ENCODE data around the gene UCP3.

The UCP3 gene

GRCh38 chr11:74005721-74006517 is 3.0 kb downstream of the UCP3 start:
- Histone ChIP-seq H4K8ac (ENCODE audit: low read depth, low read length) (no peak overlapping the region), H3K79me2 (ENCODE audit: control insufficient read depth, insufficient read depth, low read length) (no peaks in the 10 kb centered on the region), H2BK120ac (ENCODE audit: low read depth, low read length) (no peak overlapping the region), H3K4me2 (ENCODE audit: low read length) (no peak overlapping the region), H3K4me1 (ENCODE audit: control insufficient read depth, low read depth, low read length) (peaks cover 4% of the 10 kb centered on the region), H2BK5ac (ENCODE audit: low read length) (no peak overlapping the region), H3K4me3 (ENCODE audit: low read length) (no peak overlapping the region), H3K36me3 (ENCODE audit: control insufficient read depth, insufficient read depth, low read length) (no peaks in the 10 kb centered on the region), H3K9ac (ENCODE audit: low read length) (no peak overlapping the region), H2BK15ac (replicated peaks; ENCODE audit: low read depth) (no peak overlapping the region), H3K4ac (ENCODE audit: low read depth, low read length) (no peak overlapping the region), H3K56ac (ENCODE audit: low read length) (no peak overlapping the region), H3K23ac (ENCODE audit: low read length) (no peak overlapping the region), H4K5ac (ENCODE audit: low read length) (no peak overlapping the region), H2AK5ac (ENCODE audit: low read length) (no peak overlapping the region), H3K18ac (ENCODE audit: low read length) (no peak overlapping the region), H3K79me1 (ENCODE audit: low read length) (no peaks in the 10 kb centered on the region), H3K27ac (ENCODE audit: low read depth, low read length) (no peak overlapping the region), H3K27me3 (ENCODE audit: insufficient read depth, low read length, poor library complexity) (no peaks in the 10 kb centered on the region)
- WGBS (ENCODE audit: extremely low coverage, insufficient coverage, low lambda C conversion rate): no CpG with 5 or more reads among the region's 29 CpGs
- no peak for DNase-seq

GRCh38 chr11:74004759-74005615 is 3.9 kb downstream of the UCP3 start:
- H4K5ac ChIP-seq (ENCODE audit: low read length): no peak overlapping the region
- H3K27ac ChIP-seq (ENCODE audit: low read depth, low read length): no peak overlapping the region
- no peak for DNase-seq
- no peak overlapping the region for H3K18ac ChIP-seq (ENCODE audit: low read length)
- H3K4me1 ChIP-seq (ENCODE audit: control insufficient read depth, low read depth, low read length): no peaks in the 10 kb centered on the region
- H2BK15ac ChIP-seq (replicated peaks; ENCODE audit: low read depth): no peak overlapping the region
- H3K36me3 ChIP-seq (ENCODE audit: control insufficient read depth, insufficient read depth, low read length): no peaks in the 10 kb centered on the region
- H4K8ac ChIP-seq (ENCODE audit: low read depth, low read length): no peak overlapping the region
- WGBS (ENCODE audit: extremely low coverage, insufficient coverage, low lambda C conversion rate): no CpG with 5 or more reads among the region's 11 CpGs
- H3K23ac ChIP-seq (ENCODE audit: low read length): no peak overlapping the region
- H3K27me3 ChIP-seq (ENCODE audit: insufficient read depth, low read length, poor library complexity): no peaks in the 10 kb centered on the region
- no peak overlapping the region for H3K4me2 ChIP-seq (ENCODE audit: low read length)
- no peaks in the 10 kb centered on the region for H3K79me1 ChIP-seq (ENCODE audit: low read length)
- H2BK120ac ChIP-seq (ENCODE audit: low read depth, low read length): no peak overlapping the region
- H3K4me3 ChIP-seq (ENCODE audit: low read length): no peak overlapping the region
- no peak overlapping the region for H3K4ac ChIP-seq (ENCODE audit: low read depth, low read length)
- H3K56ac ChIP-seq (ENCODE audit: low read length): no peak overlapping the region
- no peak overlapping the region for H2BK5ac ChIP-seq (ENCODE audit: low read length)
- no peak overlapping the region for H3K9ac ChIP-seq (ENCODE audit: low read length)
- no peaks in the 10 kb centered on the region for H3K79me2 ChIP-seq (ENCODE audit: control insufficient read depth, insufficient read depth, low read length)
- no peak overlapping the region for H2AK5ac ChIP-seq (ENCODE audit: low read length)

GRCh38 chr11:74004046-74004695 is 4.7 kb downstream of the UCP3 start:
- Histone ChIP-seq H3K36me3 (ENCODE audit: control insufficient read depth, insufficient read depth, low read length) (no peaks in the 10 kb centered on the region), H3K27me3 (ENCODE audit: insufficient read depth, low read length, poor library complexity) (no peaks in the 10 kb centered on the region), H3K18ac (ENCODE audit: low read length) (no peak overlapping the region), H3K4me3 (ENCODE audit: low read length) (no peak overlapping the region), H4K5ac (ENCODE audit: low read length) (no peak overlapping the region), H3K79me1 (ENCODE audit: low read length) (no peaks in the 10 kb centered on the region), H2BK15ac (replicated peaks; ENCODE audit: low read depth) (no peak overlapping the region), H3K4me2 (ENCODE audit: low read length) (no peak overlapping the region), H4K8ac (ENCODE audit: low read depth, low read length) (no peak overlapping the region), H3K9ac (ENCODE audit: low read length) (no peak overlapping the region), H3K4ac (ENCODE audit: low read depth, low read length) (no peak overlapping the region), H3K79me2 (ENCODE audit: control insufficient read depth, insufficient read depth, low read length) (no peaks in the 10 kb centered on the region), H3K4me1 (ENCODE audit: control insufficient read depth, low read depth, low read length) (no peaks in the 10 kb centered on the region), H2BK120ac (ENCODE audit: low read depth, low read length) (no peak overlapping the region), H3K27ac (ENCODE audit: low read depth, low read length) (no peak overlapping the region), H2AK5ac (ENCODE audit: low read length) (no peak overlapping the region), H2BK5ac (ENCODE audit: low read length) (no peak overlapping the region), H3K56ac (ENCODE audit: low read length) (no peak overlapping the region), H3K23ac (ENCODE audit: low read length) (no peak overlapping the region)
- no peak for DNase-seq
- no CpG with 5 or more reads among the region's 6 CpGs for WGBS (ENCODE audit: extremely low coverage, insufficient coverage, low lambda C conversion rate)

GRCh38 chr11:74002832-74003231 is 6.1 kb downstream of the UCP3 start:
- WGBS (ENCODE audit: extremely low coverage, insufficient coverage, low lambda C conversion rate): no CpG with 5 or more reads among the region's 4 CpGs
- Histone ChIP-seq H3K36me3 (ENCODE audit: control insufficient read depth, insufficient read depth, low read length) (no peaks in the 10 kb centered on the region), H4K5ac (ENCODE audit: low read length) (no peak overlapping the region), H4K8ac (ENCODE audit: low read depth, low read length) (no peak overlapping the region), H3K4me1 (ENCODE audit: control insufficient read depth, low read depth, low read length) (no peaks in the 10 kb centered on the region), H3K23ac (ENCODE audit: low read length) (no peak overlapping the region), H3K56ac (ENCODE audit: low read length) (no peak overlapping the region), H3K4me2 (ENCODE audit: low read length) (no peak overlapping the region), H3K27me3 (ENCODE audit: insufficient read depth, low read length, poor library complexity) (no peaks in the 10 kb centered on the region), H3K79me2 (ENCODE audit: control insufficient read depth, insufficient read depth, low read length) (no peaks in the 10 kb centered on the region), H2AK5ac (ENCODE audit: low read length) (no peak overlapping the region), H3K4ac (ENCODE audit: low read depth, low read length) (no peak overlapping the region), H2BK5ac (ENCODE audit: low read length) (no peak overlapping the region), H2BK120ac (ENCODE audit: low read depth, low read length) (no peak overlapping the region), H3K18ac (ENCODE audit: low read length) (no peak overlapping the region), H2BK15ac (replicated peaks; ENCODE audit: low read depth) (no peak overlapping the region), H3K4me3 (ENCODE audit: low read length) (no peak overlapping the region), H3K79me1 (ENCODE audit: low read length) (no peaks in the 10 kb centered on the region), H3K9ac (ENCODE audit: low read length) (no peak overlapping the region), H3K27ac (ENCODE audit: low read depth, low read length) (no peak overlapping the region)
- DNase-seq: no peak

GRCh38 chr11:74001822-74002286 is 7.0 kb downstream of the UCP3 start:
- no peaks in the 10 kb centered on the region for H3K4me1 ChIP-seq (ENCODE audit: control insufficient read depth, low read depth, low read length)
- H2BK5ac ChIP-seq (ENCODE audit: low read length): no peak overlapping the region
- H3K27ac ChIP-seq (ENCODE audit: low read depth, low read length): no peak overlapping the region
- no CpG with 5 or more reads among the region's 7 CpGs for WGBS (ENCODE audit: extremely low coverage, insufficient coverage, low lambda C conversion rate)
- H4K5ac ChIP-seq (ENCODE audit: low read length): no peak overlapping the region
- no peaks in the 10 kb centered on the region for H3K36me3 ChIP-seq (ENCODE audit: control insufficient read depth, insufficient read depth, low read length)
- H3K56ac ChIP-seq (ENCODE audit: low read length): no peak overlapping the region
- no peak overlapping the region for H3K4me2 ChIP-seq (ENCODE audit: low read length)
- H3K27me3 ChIP-seq (ENCODE audit: insufficient read depth, low read length, poor library complexity): no peaks in the 10 kb centered on the region
- H3K79me2 ChIP-seq (ENCODE audit: control insufficient read depth, insufficient read depth, low read length): no peaks in the 10 kb centered on the region
- H4K8ac ChIP-seq (ENCODE audit: low read depth, low read length): no peak overlapping the region
- no peak overlapping the region for H3K18ac ChIP-seq (ENCODE audit: low read length)
- H3K4me3 ChIP-seq (ENCODE audit: low read length): no peak overlapping the region
- H3K4ac ChIP-seq (ENCODE audit: low read depth, low read length): no peak overlapping the region
- H3K9ac ChIP-seq (ENCODE audit: low read length): no peak overlapping the region
- no peak overlapping the region for H3K23ac ChIP-seq (ENCODE audit: low read length)
- H3K79me1 ChIP-seq (ENCODE audit: low read length): no peaks in the 10 kb centered on the region
- no peak overlapping the region for H2BK120ac ChIP-seq (ENCODE audit: low read depth, low read length)
- no peak overlapping the region for H2AK5ac ChIP-seq (ENCODE audit: low read length)
- DNase-seq: no peak
- H2BK15ac ChIP-seq (replicated peaks; ENCODE audit: low read depth): no peak overlapping the region
